Right lobe of liver (tissue), 4 donors: ENCODE results near the gene PRPF39.

Source experiments
- POLR2A ChIP-seq: fragments of 450-650 bp; IDR thresholded peaks from one replicate; pipeline ENCODE4 v1.6.1; 2017; ENCODE audit warnings: antibody characterized with exemption, mild to moderate bottlenecking
- TF ChIP-seq, protein P1 (sequence below), 4 donors: fragments of 200-600 bp in 3 of 4; fragments of 450-650 bp in 1 of 4; IDR thresholded peaks; one replicate each; pipeline versions ENCODE4 v1.5.1 to v1.8.0; 2016 to 2022; ENCODE audit warnings: antibody characterized with exemption in 4 of 4, mild to moderate bottlenecking in 2 of 4
- donor health status: DM: no; HTN: no; CAD: no.
- donor health status: DM: no; HTN: no; CAD: no.
- donor health status: DM: no; HTN: yes; CAD: no.

- TF ChIP-seq POLR2A: no peak
- TF ChIP-seq, protein P1, sequence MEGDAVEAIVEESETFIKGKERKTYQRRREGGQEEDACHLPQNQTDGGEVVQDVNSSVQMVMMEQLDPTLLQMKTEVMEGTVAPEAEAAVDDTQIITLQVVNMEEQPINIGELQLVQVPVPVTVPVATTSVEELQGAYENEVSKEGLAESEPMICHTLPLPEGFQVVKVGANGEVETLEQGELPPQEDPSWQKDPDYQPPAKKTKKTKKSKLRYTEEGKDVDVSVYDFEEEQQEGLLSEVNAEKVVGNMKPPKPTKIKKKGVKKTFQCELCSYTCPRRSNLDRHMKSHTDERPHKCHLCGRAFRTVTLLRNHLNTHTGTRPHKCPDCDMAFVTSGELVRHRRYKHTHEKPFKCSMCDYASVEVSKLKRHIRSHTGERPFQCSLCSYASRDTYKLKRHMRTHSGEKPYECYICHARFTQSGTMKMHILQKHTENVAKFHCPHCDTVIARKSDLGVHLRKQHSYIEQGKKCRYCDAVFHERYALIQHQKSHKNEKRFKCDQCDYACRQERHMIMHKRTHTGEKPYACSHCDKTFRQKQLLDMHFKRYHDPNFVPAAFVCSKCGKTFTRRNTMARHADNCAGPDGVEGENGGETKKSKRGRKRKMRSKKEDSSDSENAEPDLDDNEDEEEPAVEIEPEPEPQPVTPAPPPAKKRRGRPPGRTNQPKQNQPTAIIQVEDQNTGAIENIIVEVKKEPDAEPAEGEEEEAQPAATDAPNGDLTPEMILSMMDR (IDR thresholded peaks at IDR 0.05): no peak
These were observed 1.0 kb downstream of the PRPF39 start for GRCh38 chr14:45084946-45085346.
